Ishikawa (cell line): ENCODE data around the gene RGP1.

Experiments used
- CEBPB ChIP-seq: IDR thresholded peaks from 2 replicates; pipeline ENCODE4 v1.6.1; 2012
- CREB1 ChIP-seq: IDR thresholded peaks from 2 replicates; pipeline ENCODE4 v1.6.1; 2012; ENCODE audit warnings: low read depth
- EGR1 ChIP-seq: IDR thresholded peaks from 2 replicates; pipeline ENCODE4 v1.6.1; 2012
- EP300 ChIP-seq: IDR thresholded peaks from 2 replicates; pipeline ENCODE4 v1.6.1; 2012; ENCODE audit warnings: borderline replicate concordance
- FOXM1 ChIP-seq: IDR thresholded peaks from 2 replicates; pipeline ENCODE4 v1.6.1; 2012; ENCODE audit warnings: low read depth, borderline replicate concordance
- MAX ChIP-seq: IDR thresholded peaks from 2 replicates; pipeline ENCODE4 v1.6.1; 2012
- NFIC ChIP-seq: IDR thresholded peaks from 2 replicates; pipeline ENCODE4 v1.6.1; 2012
- RAD21 ChIP-seq: IDR thresholded peaks from 2 replicates; pipeline ENCODE4 v1.6.1; 2012; ENCODE audit warnings: low read depth
- REST ChIP-seq: IDR thresholded peaks from 2 replicates; pipeline ENCODE4 v1.6.1; 2012; ENCODE audit warnings: low read depth, mild to moderate bottlenecking
- TAF1 ChIP-seq: IDR thresholded peaks from 2 replicates; pipeline ENCODE4 v1.6.1; 2012; ENCODE audit warnings: low read depth, mild to moderate bottlenecking
- TCF12 ChIP-seq: IDR thresholded peaks from 2 replicates; pipeline ENCODE4 v1.6.1; 2012; ENCODE audit warnings: low read depth
- TEAD4 ChIP-seq: IDR thresholded peaks from 2 replicates; pipeline ENCODE4 v1.6.1; 2012
- USF1 ChIP-seq: IDR thresholded peaks from 2 replicates; pipeline ENCODE4 v1.6.1; 2012
- YY1 ChIP-seq: IDR thresholded peaks from 2 replicates; pipeline ENCODE4 v1.6.1; 2012; ENCODE audit warnings: low read depth
- ZBTB7A ChIP-seq: IDR thresholded peaks from 2 replicates; pipeline ENCODE4 v1.6.1; 2012; ENCODE audit warnings: low read depth

The RGP1 gene

GRCh38 chr9:35789541-35789940, 40.5 kb downstream of the RGP1 start:
- TF ChIP-seq TAF1 (no peak), FOXM1 (no peak), RAD21 (no peak), YY1 (no peak), CEBPB (no peak), NFIC (no peak)

- TF ChIP-seq EGR1: no peak
- TF ChIP-seq NFIC: no peak
- TF ChIP-seq ZBTB7A: no peak
- TF ChIP-seq FOXM1: no peak
- no peak for TF ChIP-seq TEAD4
- TF ChIP-seq CREB1: no peak
- TF ChIP-seq MAX: no peak
- TF ChIP-seq CEBPB: no peak
- no peak for TF ChIP-seq TAF1
- TF ChIP-seq YY1: no peak
- no peak for TF ChIP-seq EP300
Measured at GRCh38 chr9:35790025-35790384, 40.9 kb downstream of the RGP1 start.

- TF ChIP-seq YY1 (no peak), EGR1 (no peak), RAD21 (peak; percentile 93)
Measured at GRCh38 chr9:35790385-35791296, 41.6 kb downstream of the RGP1 start.

- no peak for TF ChIP-seq CEBPB
- TF ChIP-seq TEAD4: no peak
- no peak for TF ChIP-seq EP300
- TF ChIP-seq FOXM1: no peak
- TF ChIP-seq RAD21: no peak
- no peak for TF ChIP-seq ZBTB7A
- TF ChIP-seq REST: no peak
- no peak for TF ChIP-seq TCF12
- TF ChIP-seq YY1: no peak
- TF ChIP-seq USF1: no peak
- TF ChIP-seq TAF1: no peak
- TF ChIP-seq NFIC: no peak
- TF ChIP-seq CREB1: no peak
Measured at GRCh38 chr9:35791297-35791921, 42.3 kb downstream of the RGP1 start, which contains the start of gene NPR2. TSS of gene NPR2 (plus strand) at chr9:35791591. CDS start at chr9:35792409, 818 bp downstream.

GRCh38 chr9:35792024-35792813, 43.1 kb downstream of the RGP1 start:
- TF ChIP-seq REST: no peak
- TF ChIP-seq TEAD4: no peak
- no peak for TF ChIP-seq EGR1
- TF ChIP-seq ZBTB7A: no peak
- no peak for TF ChIP-seq YY1
- no peak for TF ChIP-seq NFIC
- TF ChIP-seq USF1: no peak
- TF ChIP-seq RAD21: no peak
- no peak for TF ChIP-seq TAF1
- TF ChIP-seq CREB1: no peak
- no peak for TF ChIP-seq EP300
- no peak for TF ChIP-seq FOXM1
- no peak for TF ChIP-seq CEBPB
- no peak for TF ChIP-seq TCF12
- no peak for TF ChIP-seq MAX
